Muscle of back (tissue), 11 donors: Measurements from ENCODE around the gene ZRSR2. TPM values are rescaled to one million over a fixed set of nuclear protein-coding genes. Genes with fewer than 3 reads are reported as not detected.

Source experiments
- DNase-seq, 3 donors: peaks; one replicate each; pipeline versions ENCODE4 v3.0.0 to v3.0.0-alpha.2; 2013
- polyA plus RNA-seq, 10 donors: library from polyadenylated mRNA; unstranded; fragments of 120-200 nt; gene quantifications; one replicate each; pipeline ENCODE4 v1.2.1, GENCODE V29; 2013; ENCODE audit not compliant: insufficient read length in 10 of 10

Gene ZRSR2
- polyA plus RNA-seq, 10 donors, result 9.6 to 16.4 (median 11.8) TPM

DNA sequence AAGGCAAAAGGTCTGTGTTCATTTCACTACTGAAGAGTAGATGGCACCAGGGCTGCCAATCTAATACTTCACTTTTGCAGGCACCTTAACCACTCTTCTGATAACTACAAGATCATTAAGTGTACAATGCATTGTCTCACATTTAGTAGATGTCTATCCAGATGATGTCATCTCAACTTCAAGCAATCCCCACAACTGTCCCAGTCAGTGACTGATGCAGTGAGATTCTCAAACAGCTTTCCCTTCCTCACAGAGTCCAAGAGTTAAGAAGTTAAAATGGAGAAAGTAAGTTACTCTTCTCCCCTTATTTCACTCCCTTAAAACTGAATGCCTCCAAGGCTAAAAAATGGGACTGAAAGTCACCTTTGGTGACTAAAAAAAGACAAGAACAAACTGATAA is 53.7 kb downstream of the ZRSR2 start:
- DNase-seq, result no peak

- DNase-seq, result no peak
Observed at GRCh38 chrX:15848576-15848975, 58.3 kb downstream of the ZRSR2 start.

- DNase-seq, result no peak
Observed at GRCh38 chrX:15849555-15849954, 59.3 kb downstream of the ZRSR2 start.

DNA sequence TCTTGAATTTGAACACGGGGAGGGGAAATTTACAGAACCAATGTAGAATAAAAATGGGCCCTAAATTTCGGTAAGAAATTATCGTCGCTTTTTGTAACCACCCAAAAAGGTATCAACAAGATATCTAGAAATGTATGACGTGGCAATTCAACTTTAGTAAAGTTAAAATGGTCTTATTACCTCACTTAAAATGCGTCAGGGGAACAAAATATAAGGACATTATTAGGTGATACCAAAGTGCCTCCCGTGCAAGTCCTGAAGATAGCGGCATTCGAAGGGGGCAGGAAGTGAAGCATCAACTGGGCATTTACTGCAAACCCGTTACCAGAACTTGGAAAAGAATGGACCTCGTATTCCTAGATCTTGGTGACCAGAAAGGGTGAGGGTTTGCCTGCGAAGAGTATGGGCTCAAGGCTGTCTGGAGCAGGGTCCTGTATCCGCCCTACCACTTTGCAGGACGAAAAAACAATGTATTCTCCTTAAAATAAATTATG is 63.3 kb downstream of the ZRSR2 start:
- DNase-seq, result peak in 1 of 3 donors; percentile 6

DNA sequence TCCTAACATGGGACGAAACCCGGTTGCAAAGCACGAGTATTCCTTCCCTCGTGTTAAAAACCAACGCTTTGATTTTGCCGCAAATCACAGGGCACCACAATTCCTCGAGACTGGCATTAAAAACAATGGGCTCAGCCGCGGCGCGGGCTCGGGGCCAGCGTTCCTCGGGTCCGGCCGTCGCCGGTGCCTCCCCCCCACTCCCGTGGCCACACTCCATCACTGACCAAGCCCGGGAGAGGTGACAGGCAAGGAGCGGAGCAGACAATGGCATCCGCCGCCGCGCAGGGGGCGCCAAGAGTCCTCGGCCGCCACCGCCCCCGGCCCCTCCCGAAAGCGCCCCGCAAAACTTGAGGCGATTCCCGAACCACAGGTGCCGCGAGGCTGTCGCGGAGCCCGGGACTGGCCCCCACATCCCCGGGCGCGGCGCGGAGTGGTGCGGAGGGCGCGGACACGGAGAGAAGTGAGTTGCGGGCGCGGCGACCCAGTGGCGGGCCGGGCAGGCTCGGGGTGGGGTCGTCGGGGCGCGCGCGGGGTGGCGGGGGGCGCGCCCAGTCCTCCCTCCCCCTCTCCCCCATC is 63.9 kb downstream of the ZRSR2 start:
- DNase-seq, result peak in 2 of 3 donors; percentile 40 to 61

DNA sequence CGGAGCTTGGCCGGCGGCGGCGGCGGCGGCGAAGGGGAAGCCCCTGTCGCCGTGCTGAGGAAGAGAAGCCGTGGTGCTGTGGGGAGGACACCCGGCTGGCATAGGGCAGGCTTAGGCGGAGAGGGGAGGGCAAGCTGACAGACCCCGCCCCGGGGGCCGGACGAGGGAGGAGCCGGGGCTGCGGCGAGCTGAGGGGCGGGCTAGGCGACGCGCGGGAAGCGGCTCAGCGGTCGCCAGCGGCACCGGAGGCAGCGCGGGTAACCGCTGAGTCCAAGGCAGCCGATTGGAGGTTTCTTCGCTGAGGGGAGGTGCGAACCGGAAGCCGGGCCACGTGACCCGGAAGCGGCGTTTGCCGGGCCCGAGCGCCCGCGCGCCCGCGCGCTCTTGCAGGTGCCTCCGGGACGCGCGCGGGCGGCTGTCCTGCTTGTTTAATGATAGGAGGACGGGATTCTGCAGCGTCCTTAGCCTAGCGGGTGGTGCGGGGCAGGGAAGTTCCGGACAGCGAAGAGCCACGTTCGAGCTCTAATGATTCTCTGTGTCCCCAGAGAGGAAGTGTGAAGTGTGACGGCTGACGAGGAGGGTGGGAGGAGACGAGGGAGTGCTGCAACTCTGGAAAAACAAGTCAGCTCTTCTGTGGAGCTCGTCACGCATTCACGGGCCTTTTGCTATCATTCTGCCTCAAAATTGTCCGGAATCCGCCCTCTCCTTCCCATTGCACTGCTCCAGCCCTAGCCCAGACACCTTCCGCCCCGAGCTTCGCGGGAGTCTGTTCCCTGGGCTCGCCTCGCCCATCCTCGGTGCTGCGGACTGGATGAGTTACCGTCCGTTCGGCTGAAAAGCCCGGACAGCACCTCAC is 64.7 kb downstream of the ZRSR2 start, which contains the start of gene AP1S2:
Gene AP1S2, minus strand, starts transcription at position 102 of the 856 bp plus-strand sequence. CDS start 2,289 bp downstream, outside the sequence.
- DNase-seq, result peak; percentile 89 to 95 (median 95)

DNA sequence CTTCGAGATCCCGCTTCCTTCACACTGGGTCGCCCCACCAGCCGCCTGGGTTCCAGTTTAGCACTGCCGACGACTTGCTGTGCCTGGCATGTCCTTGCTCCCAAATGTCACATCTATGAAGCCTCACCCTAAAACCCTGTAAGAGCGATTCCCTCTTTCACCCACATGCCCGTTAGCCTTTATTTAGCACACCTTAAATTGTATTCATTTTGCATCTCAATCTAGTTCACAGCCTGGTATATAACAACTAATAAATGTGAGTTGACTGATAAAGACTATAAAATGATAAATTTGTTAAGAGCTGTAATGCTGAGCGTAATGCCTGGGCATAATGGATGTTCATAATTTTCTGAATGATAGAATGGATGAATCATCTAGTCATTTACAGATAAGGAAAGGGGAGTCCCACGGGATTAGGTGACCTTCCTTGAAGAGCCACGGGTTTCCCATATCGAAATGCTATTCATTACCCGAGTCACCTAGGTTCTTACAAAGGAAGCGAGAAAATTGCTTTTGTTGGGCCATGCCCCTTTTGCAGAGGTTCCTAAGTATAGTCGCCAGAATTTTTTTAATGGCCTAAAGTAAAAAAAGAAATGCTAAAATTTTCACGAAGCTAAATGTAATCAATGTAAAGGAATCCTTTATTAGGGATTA is 65.4 kb downstream of the ZRSR2 start:
- DNase-seq, result no peak

GRCh38 chrX:15856222-15856587 is 65.9 kb downstream of the ZRSR2 start:
- no peak for DNase-seq

DNA sequence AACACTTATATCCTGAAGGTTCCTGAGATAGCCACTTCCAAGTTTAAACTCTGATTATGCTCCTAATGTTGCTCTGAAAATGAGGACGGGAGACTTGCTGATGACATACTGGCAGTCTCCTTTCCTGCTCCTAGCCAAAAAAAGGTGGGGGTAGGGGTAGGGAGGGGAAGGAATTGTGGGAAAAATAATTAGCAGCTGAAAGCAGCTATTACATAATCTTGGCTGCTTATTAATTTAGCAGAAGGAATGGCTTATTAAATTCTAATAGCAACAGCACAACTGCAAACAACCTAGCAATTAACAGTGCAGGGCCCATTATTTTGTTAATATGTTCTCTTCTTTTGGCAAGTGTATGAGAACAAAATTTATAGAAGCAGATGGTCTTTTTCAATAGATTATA is 66.4 kb downstream of the ZRSR2 start:
- DNase-seq, result no peak

DNA sequence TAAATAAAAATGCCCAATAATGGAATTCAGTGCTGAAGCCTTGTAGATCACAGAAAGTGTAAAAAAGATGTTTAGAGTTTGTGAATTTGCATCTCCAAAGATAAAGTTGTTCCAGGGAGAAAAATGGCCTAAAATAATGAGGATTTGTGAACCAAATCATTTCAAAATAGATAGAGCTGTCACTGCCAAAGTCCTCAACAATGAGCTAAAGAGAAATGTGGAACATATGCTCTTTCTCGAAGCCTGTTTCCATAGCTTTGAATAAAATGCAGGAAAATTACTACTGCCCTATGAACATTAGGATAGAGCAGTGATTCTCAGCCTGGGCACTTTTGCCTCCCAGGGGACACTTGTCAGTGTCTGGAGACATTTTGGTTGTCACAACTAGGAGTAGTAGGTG is 67.8 kb downstream of the ZRSR2 start:
- no peak for DNase-seq

DNA sequence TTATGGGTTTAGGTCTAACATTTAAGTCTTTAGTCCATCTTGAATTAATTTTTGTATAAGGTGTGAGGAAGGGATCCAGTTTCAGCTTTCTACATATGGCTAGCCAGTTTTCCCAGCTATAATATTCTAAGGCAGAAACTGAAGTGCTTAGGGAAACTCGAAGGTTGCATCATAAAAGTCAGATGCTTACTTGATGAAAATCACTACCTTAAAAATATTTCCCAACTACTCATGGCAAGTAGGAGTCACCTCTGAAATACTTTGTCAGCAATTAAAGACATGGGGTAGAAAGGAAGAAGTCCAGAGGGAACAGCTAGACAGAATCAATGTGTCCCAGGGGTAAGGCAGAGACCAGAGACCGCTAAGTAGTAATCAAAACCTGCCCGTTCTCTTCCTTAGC is 70.6 kb downstream of the ZRSR2 start:
- no peak for DNase-seq

DNA sequence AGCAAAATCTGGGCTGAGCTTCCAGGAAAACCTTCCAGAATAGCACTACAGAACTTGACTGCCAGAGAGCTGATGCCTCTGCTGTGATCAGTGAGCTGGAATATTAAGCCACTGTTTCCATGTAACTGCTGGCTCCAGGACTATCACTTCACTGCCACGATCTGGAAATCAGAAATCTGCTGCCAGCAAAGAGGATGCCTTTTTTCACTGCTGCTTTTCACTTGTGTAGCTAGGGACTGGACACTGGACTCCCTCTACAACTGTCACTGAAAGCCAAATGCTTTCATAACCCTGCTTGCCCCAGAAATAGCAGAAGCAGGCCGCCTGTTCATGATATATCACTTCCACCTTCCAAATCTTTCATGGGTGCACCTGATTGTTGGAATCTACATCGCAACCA is 73.7 kb downstream of the ZRSR2 start:
- DNase-seq, result peak in 1 of 3 donors; percentile 22

DNA sequence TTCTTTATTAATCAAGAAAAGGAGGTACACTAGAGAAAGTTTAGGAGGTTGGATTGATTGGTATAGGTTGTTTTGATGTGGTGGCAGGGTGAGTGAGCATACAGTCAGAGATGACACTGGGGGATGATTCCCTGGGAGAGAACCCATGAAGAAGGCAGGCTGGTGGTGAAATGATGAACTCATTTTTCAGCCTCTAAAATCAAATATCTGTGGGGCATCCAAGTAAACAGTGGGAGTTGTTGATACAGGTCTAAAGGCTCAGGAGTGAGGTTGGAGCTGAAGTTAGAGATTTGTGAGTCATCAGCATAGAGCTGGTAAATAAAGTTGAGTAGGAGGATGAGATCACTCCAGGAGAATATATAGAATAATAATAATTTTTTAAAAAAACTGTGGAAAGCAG is 74.3 kb downstream of the ZRSR2 start:
- no peak for DNase-seq

DNA sequence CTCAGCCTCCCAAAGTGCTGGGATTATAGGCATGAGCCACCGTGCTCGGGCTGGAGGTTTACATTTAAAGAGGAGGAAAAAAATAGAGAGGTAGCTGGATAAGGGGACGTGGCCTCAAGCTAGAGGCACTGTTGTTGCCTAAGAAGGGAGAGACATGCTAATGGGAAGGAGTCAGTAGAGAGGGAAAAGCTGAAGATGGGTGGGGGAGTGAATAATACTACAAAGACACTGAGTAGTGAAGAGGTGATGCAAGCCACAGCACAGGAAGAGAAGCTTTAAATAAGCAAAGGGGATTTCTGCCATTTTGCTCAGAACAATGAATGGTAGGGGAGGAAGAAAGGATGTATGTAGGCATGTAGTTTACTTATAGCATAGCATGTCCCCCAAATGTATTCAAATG is 75.9 kb downstream of the ZRSR2 start:
- DNase-seq, result no peak

DNA sequence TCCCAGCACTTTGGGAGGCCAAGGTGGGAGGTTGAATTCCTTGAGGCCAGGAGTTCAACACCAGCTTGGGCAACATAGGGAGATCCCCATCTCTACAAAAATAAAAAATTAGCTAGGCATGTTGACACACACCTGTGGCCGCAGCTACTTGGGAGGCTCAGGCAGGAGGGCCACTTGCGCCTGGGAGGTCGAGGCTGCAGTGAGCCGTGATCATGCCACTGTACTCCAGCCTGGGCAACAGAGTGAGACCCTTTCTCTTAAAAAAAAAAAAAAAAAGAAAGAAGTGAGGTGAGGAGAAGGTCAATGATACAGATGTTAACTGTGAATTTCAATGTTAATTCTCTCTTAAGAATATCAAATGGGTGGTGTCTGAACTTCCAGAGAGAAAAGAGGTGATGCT is 79.4 kb downstream of the ZRSR2 start:
- no peak for DNase-seq

DNA sequence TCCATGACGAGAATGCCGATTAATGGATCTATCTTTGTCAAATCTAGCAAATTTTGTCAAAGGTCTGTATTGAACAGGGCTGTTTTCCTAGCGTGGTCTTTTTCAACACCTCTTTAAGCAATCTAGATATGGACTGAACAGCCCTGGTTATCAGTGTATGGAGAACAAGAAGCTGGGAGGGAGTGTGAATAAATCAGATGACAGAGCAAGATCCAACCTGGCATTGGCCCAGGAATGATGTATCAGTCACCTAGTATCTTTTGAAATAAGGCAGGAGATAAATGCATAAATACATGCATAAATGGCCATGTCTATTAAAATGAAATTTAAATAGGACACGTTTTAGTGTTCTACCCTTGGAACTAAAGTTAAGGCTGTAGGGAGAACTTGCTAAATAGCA is 80.0 kb downstream of the ZRSR2 start:
- DNase-seq, result no peak

Other genes with a start within 250 kb of the ZRSR2 start
- under 1 TPM in 3 of 10 donors, not detected in 7; 0.05 to 0.10 (median 0.09) TPM for gene ACE2, start 189.5 kb upstream of the ZRSR2 start, polyA plus RNA-seq
- under 1 TPM; 0.15 to 0.74 (median 0.49) TPM for gene CLTRN, start 125.7 kb upstream of the ZRSR2 start, polyA plus RNA-seq
- 1 to 10 TPM; 2.9 to 6.7 (median 5.2) TPM for gene CA5B, start 52.2 kb upstream of the ZRSR2 start, polyA plus RNA-seq
- gene AP1S2, start 64.3 kb downstream of the ZRSR2 start, polyA plus RNA-seq, result 10 to 100 TPM; 37.4 to 55.3 (median 47.9) TPM